ENCODE data around the gene ABCF2.

Gene ABCF2

DNA sequence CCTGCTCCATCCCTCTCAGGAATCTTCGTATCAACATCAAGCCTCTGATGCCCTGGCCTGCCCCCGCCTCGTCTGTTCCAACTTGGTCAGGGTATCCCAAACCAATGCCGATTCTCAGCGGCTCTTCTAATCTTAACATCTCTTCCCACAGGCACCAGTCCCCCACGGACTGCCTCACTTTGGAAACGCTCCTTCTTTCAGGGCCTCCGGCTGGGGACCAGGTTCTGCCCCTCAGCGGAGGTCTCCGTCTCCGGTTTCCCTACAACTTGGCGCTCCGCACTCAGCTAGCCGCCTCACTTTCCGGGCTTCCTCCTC is 488 bp downstream of the ABCF2 start:
- in situ Hi-C loops (cut with MboI; ENCODE audit: low sequenced_read_pairs) = no loop called here

DNA sequence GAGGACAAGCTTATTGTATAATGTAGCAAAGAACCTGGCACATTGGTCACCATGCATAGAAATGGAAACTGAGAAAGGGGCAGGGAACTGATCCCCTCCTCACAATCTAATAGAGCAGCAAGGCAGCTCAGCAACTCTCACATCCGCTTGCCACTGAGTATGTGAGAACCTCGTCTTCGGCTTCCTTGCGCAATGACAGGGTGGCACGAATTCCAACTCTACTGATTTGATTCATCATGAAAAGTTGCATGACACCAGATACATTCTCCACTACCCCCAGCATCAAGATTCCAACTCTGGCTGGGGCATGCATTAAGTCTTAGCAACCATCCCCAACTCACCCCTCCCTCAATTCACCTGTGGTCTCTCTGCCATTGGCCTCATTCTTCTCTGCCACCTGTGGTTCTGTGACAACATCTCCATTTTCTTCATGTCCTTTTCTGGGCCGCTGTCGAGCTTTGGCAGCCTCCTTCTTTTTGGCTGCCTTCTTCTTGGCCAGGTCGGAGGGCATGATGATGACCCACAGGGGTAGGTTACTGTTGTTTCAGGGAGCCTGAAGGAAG is 976 bp downstream of the ABCF2 start:
- in situ Hi-C loops (cut with MboI; ENCODE audit: low sequenced_read_pairs) = no loop called here

DNA sequence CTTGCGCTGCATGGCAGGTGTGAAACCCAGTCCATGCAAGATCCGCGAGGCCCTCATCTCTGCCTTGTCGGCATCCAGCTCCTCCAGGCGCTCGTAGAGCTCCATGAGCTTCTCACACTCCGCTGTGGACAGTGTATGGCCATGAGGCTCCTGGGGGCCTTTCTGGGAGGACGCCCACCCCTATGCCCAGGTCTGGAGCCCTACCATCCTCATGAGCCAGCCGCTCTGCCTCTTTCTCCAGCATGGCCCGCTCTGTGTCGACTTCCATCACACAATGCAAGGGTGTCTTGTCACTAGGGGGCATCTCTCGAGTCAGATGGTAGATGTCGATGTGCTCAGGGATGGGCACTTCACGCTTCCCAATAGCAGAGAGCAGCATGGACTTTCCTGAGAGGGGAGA is 3.3 kb downstream of the ABCF2 start:
- in situ Hi-C loops (cut with MboI; ENCODE audit: low sequenced_read_pairs) = no loop called here

DNA sequence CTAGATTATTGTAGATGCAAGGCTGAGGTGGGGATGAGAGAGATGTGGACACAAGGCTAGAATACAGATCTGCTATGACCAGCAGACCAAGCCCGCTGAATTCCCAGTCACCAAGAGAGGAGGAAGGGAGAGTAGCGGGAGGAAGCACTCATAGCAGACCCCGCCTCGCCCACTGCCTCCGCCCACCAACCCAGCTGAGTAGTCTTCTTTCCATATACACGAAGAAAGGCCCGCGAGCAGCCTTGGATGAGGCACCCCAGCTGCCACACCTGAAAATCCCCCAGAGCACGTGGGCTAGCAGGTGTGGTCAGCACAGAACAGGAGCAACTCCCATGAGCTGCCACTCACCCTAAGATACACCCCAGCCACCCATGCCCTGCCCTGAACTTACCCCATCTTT is 8.8 kb downstream of the ABCF2 start:
- in situ Hi-C loops (cut with MboI; ENCODE audit: low sequenced_read_pairs) = no loop called here

DNA sequence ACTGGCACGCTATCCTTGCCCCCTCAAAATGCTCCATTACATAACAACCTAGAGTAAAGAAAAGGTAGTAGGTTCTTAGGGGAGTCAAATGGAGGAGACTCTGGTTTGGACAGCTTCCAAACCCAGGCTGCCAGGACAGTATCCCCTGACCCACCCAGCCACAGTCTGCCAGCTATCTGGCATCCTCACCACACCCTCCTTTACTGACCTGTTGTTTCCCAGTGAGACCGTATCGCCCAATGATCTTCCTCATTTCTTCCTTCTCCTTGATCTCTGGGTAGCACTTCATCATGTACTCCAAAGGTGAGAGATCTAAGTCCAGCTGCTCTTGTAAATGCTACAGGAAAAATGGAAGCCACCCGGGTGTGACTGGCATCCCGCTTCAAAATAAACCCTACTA is 11.6 kb downstream of the ABCF2 start:
- in situ Hi-C loops (cut with MboI; ENCODE audit: low sequenced_read_pairs) = no loop called here

DNA sequence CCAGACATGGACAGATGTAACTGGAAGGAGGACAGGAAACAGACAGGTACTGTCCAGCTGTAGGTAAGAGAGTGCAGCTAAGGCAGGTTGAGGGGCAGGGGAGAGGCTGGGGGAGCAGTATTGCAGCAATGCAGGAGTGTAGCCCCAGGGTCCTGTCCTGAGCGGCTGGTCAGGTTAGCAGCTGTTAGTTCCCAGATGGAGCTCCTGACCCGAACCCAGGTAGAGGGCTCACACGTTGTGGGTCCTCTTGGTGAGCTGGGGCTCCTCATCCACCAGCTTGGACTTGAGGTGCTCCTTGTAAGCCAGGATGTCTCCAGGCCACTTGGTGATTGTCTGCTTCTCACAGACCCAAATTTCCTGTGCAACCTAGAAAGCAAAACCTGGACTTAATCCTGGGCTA is 13.2 kb downstream of the ABCF2 start:
- in situ Hi-C loops (cut with MboI; ENCODE audit: low sequenced_read_pairs) = no loop called here

DNA sequence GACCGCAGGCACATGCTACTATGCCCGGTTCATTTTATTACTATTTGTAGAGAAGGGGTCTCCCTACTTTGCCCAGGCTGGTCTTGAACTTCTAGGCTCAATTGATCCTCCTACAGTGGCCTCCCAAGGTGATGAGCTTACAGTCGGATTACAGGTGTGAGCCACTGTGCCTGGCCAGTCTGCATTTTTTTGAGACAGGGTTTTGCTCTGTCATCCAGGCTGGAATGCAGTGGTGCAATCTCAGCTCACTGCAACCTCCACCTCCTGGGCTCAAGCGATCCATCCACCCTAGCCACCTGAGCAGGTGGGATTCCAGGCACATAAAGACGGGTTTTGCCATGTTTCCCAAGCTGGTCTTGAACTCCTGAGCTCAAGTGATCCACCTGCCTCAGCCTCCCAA is 14.4 kb downstream of the ABCF2 start:
- in situ Hi-C loops (cut with MboI; ENCODE audit: low sequenced_read_pairs) = no loop called here

DNA sequence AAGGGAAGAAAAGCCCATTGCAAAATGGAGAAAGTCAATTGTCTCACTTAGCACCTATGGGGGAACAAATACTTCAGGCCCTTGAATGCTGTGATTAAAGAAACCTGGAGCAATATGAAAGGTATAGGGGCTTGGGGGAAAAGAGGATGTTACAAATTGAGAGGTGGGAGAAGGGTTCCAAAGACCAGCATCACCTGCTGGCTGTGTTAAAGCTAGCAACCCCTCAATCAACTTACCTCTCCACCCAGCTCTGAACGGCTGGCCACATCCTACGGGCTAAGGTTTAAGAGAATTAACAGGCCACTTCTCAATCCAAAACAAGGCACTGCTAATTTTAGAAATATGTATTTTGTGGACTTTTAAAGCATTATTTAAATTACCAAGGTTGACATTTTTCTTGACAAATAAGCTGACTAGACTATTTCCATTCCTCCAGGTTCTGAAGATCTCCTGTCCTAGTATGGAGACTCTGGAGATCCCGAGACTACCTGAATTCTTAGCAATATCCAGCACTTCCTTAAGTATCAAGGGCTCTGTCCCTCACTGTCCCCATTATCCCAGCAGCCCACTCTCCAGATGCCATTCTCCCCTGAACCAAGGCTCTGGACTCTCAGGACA is 15.7 kb downstream of the ABCF2 start:
- in situ Hi-C loops (cut with MboI; ENCODE audit: low sequenced_read_pairs) = no loop called here

DNA sequence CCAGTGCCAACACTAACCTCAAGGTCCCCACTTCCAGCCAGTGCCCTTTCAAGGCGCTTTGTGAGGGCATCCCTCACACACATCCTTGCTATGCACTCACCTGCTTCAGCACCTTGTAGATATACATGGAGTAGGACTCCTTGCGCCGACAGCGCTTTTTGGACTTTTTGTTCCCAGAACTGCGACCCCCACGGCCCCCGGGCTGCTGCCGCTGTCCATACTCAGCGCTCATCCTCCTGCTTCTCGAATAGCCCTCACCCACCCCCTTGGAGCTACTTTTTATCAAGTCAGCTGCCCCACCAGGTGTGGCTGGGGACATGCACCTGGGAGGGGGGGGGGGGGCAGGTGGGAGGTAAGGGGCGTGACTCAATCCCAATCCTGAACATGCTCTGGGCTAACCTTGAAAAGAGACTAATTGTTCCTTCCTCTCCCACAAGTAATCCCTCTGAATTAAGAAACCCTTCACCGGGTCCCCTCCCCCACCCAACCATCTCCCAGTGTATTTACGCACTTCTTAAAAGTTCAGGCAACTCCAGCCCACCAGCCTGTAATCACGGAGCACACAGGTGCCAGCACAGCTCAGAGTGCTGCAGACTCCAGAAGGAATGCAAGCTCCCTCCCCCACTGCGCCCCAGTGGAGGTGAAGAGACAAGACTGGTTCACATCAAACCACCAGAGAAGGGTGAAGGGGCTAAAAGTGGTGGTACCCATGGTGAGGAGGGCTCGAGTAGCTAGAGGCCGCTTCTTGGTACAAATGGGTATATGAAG is 16.7 kb downstream of the ABCF2 start, which contains the start of gene H2BK1:
H2BK1 (minus strand) TSS at position 402 of the 768 bp plus-strand sequence; CDS start at position 232, 170 bp downstream.
- in situ Hi-C loops (cut with MboI; ENCODE audit: low sequenced_read_pairs) = no loop called here

DNA sequence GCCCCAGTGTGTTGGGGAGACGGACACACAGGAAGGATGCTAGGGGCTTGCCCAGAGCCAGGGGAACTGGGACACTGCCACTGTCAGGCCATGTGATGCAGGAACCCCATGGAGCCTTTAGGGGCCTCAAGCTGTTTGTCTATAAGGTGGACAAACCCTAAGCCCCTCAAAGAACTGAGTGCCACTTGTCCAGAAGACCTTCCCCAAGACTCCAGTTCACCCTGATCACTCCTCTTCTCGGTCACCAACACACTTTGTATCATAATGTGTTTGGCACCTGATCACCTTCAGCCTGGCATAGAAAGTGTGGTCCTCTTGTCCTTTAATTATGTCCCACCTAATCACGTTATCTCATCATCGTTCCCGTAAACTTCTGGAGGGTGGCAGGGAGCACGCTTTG is 17.4 kb downstream of the ABCF2 start:
- in situ Hi-C loops (cut with MboI; ENCODE audit: low sequenced_read_pairs) = no loop called here

DNA sequence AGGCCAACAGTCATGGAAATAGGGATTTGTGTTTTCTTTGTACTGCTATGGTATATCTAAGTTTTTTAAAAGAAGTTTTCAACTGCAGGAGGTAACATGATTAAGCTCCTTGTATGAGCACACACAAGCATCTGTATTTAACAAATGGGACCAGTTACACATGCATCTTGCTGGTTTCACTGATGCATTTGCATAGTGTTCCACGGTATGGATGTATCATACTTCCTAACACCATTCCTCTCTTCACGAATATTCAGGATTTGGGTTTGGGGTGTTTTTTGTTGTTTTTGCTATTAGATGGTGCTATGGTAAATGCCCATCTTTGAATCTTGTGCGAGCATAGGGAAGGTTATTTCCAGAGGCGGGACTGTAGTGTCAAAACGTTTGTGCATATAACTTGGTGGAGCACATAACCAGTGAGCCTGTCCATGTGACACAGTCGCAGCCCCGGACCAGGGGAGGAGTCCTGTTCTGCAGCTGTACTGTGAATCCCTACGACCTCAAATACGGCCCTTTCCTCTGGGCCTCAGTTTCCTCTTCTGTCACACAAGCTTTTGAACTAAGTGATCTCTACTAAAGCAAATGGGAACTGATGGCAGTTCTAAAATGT is 18.6 kb downstream of the ABCF2 start:
- in situ Hi-C loops (cut with MboI; ENCODE audit: low sequenced_read_pairs) = no loop called here

DNA sequence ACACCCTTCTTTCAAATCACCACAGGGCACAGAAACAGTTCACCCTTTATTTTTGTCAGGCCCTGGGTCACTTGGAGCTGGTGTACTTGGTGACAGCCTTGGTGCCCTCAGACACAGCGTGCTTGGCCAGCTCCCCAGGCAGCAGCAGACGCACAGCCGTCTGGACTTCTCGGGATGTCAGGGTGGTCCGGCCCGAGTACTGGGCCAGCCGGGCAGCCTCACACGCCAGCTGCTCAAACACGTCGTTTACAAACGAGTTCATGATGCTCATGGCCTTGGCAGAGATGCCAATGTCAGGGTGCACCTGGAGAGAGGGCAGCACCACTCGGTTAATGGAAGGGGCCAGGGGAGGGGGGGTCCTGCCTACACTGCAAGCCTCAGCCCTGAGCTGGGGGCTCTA is 19.2 kb downstream of the ABCF2 start:
- in situ Hi-C loops (cut with MboI; ENCODE audit: low sequenced_read_pairs) = no loop called here

DNA sequence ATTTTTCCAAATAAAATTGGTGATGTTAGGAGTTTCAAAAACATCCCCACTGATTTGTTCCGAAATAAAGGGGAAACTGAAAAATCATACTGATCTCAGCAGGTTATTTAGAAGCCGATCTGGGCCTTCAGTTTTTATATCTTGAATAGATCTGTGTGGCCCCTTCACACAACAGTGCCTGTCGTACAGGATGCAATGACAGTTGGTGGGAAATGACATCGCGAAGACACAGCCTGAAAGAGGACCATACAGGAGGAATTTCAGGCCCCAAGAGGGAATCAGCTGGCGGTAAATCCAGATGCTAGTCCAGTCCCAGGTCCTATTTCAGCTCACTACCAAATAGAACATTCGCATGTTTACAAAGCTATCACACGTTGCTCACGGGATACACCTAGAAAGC is 19.7 kb downstream of the ABCF2 start:
- in situ Hi-C loops (cut with MboI; ENCODE audit: low sequenced_read_pairs) = no loop called here

DNA sequence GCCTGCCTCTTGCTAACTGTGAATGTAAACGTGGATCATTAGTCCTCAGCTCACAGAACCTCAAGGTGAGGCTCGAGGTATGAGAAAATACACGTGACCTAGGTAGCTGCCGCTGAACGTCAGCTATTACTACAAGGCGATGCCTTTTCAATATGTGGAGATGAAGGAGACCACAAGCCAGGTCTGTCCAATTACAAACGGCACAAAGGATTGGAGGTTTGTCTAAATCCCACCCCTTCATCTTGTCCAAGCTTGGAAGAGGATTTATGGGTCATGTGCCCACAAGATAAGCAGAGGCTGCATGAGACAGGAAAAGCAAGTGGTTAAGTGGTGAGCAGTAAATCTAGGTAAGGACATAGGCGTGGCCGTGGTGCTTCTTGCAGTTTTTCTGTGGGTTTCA is 20.1 kb downstream of the ABCF2 start:
- in situ Hi-C loops (cut with MboI; ENCODE audit: low sequenced_read_pairs) = no loop called here

DNA sequence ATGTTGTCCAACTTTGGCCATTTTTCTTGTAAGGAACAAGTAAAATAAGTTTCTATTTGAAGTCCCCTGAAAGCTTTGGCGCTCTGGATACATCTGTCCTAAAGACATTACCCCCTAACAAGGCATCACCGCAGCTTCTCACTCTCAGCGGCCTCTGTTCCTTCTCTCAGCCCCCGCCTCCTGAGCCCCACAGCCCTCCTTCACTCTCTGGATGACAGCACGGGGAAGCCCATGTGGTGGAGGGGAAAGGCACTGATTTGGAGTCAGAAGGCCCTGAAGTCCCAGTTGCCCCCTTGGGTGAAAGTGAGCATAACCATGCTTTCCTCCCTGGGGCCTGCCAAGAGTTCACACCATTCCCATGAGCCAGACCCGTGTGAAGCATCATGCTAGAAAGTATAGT is 21.3 kb downstream of the ABCF2 start:
- in situ Hi-C loops (cut with MboI; ENCODE audit: low sequenced_read_pairs) = no loop called here

DNA sequence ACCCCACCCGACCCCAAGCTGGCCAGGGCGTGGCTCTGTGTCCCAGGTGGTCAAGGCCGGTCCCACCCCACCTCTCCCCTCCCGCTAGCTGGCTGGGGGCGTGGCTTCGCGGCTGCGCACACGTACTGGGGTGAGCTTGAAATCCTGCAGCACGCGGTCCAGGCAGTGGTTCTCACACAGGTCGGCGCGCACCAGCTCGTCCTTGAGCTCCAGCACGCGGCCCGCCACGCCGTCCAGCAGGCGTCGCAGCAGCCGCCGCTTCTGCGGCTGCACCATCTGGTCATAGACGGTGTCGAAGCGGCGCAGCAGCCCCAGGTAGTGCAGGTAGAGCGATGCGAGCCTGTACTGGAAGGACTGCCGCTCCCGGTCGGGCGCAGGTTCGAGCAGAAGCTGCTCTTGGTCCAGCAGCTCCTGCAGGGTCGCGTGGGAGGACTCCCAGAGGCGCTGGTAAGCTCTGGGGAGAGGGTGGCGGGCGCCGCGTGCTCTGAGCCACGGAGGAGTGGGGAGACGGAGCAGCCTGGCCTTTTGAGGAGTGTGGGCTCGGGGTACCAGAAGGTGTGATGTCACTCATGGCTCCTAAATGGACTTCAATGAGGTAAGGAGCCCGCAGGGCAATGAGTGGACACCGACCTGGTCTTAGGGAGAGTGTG is 22.5 kb downstream of the ABCF2 start:
- in situ Hi-C loops (cut with MboI; ENCODE audit: low sequenced_read_pairs) = no loop called here

DNA sequence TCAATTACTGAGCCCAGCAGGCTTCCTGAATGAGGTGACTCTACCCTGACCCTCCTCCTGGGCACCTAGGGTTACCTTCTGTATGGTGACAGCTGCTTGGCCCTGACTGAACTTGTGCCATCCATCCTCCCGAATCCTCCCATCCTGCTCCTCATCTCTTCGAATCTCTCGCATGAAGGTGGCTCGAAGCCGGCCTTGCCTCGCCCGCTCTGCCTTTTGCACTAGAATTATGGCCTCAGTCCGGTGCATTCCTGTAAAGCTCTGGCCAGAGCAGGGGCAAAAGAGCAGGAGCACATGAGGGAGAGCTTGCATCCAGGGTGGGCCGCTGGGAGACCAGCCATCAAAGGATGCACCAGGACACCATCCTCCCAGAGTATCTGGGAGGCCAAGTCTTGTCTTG is 24.2 kb downstream of the ABCF2 start:
- in situ Hi-C loops (cut with MboI; ENCODE audit: low sequenced_read_pairs) = no loop called here

DNA sequence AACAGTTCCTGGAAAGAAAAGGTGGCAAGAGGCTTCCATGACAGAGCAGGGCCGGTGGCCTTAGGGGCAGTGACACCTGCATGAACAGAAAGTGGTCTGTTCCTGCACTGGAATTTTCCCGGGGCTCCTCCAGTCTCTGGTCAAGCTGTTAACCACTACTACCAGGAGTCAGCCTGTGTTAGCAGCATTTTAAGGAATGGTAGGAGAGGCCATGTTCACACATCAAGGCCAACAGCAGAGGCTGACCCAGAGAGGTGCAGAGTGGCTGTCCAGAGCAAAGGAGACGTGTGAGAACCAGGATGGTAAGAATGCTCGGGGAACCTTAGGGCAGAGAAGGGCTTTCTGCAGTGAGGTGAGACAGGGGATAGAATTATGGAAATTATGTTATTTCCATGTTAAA is 25.3 kb downstream of the ABCF2 start:
- in situ Hi-C loops (cut with MboI; ENCODE audit: low sequenced_read_pairs) = no loop called here

DNA sequence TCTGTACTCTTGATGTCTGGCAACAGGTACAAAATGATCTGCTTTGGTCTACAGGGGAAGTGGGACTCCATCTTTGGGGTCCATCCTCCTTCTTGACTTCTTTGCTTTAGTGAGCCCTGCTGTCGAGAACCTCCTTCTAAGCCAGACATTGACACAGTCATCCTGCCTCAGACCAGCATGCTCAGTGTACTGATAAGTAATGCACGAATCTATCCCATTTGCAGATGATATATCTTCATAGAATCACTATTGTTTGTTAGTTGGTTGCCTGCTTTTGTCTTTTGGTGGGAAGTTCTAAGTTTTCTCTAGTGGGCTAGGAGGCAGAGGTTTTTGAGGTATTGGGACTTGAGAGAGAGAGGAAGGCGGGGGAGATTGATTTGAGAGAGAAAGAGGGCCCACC is 25.7 kb downstream of the ABCF2 start:
- in situ Hi-C loops (cut with MboI; ENCODE audit: low sequenced_read_pairs) = no loop called here

DNA sequence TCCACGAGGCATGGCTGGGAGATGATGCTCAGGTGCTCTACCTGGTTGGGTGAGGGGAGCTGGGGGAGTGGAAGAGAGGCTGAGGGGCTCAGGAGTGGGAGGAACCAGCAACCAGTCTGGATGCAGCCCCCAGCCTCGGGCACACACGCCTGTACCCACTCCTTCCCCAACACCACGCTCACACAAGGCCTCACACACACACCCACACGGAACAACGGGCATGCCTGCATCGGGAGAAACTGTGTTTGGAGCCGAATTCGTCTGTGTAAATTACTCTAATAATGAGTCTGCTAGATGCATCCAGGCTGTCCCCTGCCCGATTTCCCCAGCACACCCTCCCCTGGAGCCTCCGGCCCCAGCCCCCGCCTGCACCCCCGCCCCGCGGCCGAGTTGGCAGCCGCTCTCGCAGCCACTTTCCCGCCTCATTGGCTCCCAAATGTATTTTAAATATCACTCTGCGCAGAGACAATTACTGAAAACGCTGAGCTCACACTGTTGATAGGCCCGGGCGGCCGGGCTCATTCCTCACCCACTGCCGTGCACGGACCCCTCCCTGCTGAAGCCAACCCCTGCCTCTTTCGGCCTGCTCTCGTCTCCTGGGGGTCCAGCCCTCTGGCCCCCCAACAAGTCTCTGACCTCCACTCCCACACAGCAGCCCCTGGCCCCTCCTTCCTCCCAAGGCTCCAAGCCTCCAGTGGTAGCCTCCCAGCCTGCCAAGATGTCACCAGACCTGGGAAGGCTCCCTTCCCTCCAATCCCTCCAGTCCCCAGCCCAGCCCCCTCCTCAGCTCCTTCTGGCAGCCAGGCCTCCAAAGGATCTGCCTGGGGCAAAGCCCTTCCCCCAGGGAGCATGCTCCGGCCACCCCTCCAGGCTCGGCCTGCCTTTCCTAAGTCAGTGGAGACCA is 27.8 kb downstream of the ABCF2 start:
- in situ Hi-C loops (cut with MboI; ENCODE audit: low sequenced_read_pairs) = no loop called here

DNA sequence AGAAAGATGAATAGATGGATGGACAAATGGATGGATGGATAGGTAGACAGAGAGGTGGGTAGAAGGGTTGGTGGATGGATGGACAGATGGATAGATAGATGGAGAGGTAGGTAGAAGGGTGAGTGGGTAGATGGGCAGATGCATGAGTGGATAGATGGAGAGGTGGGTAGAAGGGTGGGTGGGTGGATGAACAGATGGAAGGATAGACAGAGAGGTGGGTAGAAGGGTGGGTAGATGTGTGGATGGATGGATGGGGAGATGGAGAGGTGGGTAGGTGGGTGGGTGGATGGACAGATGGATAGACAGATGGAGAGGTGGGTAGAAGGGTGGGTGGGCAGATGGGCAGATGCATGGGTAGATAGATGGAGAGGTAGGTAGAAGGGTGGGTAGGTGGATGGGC is 29.1 kb downstream of the ABCF2 start:
- in situ Hi-C loops (cut with MboI; ENCODE audit: low sequenced_read_pairs) = no loop called here
